Cardiac fibroblast (primary cell): Measurements from ENCODE around the gene CELA3B.

Source experiments
- DNase-seq, 2 donors: peaks; one replicate each; pipeline versions ENCODE4 v3.0.0 to v3.0.0-alpha.2; 2010; ENCODE audit warnings: low read depth in 2 of 2
- H3K4me3 ChIP-seq, 2 donors: replicated peaks in 1 of 2; 1 replicate in 1 of 2; 2 replicates in 1 of 2; pipeline ENCODE4 v1.5.1; 2011; ENCODE audit warnings: low read depth in 2 of 2, low read length in 2 of 2, mild to moderate bottlenecking in 2 of 2, moderate library complexity in 1 of 2
- CTCF ChIP-seq: IDR thresholded peaks from one replicate; pipeline ENCODE4 v1.5.1; 2011; ENCODE audit warnings: low read depth, mild to moderate bottlenecking, low read length, inconsistent platforms

Gene CELA3B

GRCh38 chr1:22018583-22019559 is 42.0 kb downstream of the CELA3B start:
- no peak overlapping the region for H3K4me3 ChIP-seq
- DNase-seq: peak; percentile 89 to 95
- TF ChIP-seq CTCF: peak; percentile 62

GRCh38 chr1:22021061-22021460 is 44.2 kb downstream of the CELA3B start:
- no peak for TF ChIP-seq CTCF
- H3K4me3 ChIP-seq: no peak overlapping the region
- DNase-seq: no peak

GRCh38 chr1:22024485-22025367 is 47.9 kb downstream of the CELA3B start:
- no peak for TF ChIP-seq CTCF
- DNase-seq: peak; percentile 83 to 90
- H3K4me3 ChIP-seq: peak overlapping the region; percentile 96 to 99

- H3K4me3 ChIP-seq: peak overlapping the region; percentile 96 to 99
- no peak for TF ChIP-seq CTCF
- peak; percentile 88 to 91 for DNase-seq
These were observed 48.7 kb downstream of the CELA3B start for GRCh38 chr1:22025368-22026155.

GRCh38 chr1:22026924-22027289 is 50.1 kb downstream of the CELA3B start:
- no peak for DNase-seq
- no peak overlapping the region for H3K4me3 ChIP-seq
- no peak for TF ChIP-seq CTCF

- no peak overlapping the region for H3K4me3 ChIP-seq
- no peak for DNase-seq
- TF ChIP-seq CTCF: no peak
These were observed 53.2 kb downstream of the CELA3B start for GRCh38 chr1:22030057-22030456.
